Measurements from ENCODE around the gene CLDND2.

DNA sequence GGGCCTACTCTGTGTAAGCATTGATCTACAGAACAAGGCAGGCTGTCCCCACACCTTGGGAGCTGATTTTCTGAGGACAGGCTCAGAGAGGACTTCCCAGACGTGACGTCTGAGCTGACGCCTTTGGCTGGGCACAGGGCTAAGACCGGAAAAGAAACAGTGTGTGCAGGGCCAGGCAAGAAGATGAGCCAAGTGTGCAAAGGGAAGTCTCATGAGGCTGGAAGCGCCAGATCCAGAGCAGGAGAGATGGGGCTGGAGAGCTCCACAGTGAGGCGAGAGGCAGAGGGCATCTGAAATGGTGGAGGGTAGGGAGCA is 44.7 kb downstream of the CLDND2 start:
- TF ChIP-seq, protein P1, sequence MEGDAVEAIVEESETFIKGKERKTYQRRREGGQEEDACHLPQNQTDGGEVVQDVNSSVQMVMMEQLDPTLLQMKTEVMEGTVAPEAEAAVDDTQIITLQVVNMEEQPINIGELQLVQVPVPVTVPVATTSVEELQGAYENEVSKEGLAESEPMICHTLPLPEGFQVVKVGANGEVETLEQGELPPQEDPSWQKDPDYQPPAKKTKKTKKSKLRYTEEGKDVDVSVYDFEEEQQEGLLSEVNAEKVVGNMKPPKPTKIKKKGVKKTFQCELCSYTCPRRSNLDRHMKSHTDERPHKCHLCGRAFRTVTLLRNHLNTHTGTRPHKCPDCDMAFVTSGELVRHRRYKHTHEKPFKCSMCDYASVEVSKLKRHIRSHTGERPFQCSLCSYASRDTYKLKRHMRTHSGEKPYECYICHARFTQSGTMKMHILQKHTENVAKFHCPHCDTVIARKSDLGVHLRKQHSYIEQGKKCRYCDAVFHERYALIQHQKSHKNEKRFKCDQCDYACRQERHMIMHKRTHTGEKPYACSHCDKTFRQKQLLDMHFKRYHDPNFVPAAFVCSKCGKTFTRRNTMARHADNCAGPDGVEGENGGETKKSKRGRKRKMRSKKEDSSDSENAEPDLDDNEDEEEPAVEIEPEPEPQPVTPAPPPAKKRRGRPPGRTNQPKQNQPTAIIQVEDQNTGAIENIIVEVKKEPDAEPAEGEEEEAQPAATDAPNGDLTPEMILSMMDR (IDR thresholded peaks at IDR 0.05 in 2 of 3, conservative IDR thresholded peaks at IDR 0.05 in 1 of 3; ENCODE audit: borderline replicate concordance in 1 of 3, insufficient read depth in 1 of 3, low read depth in 2 of 3, low read length in 2 of 3) = no peak
- TF ChIP-seq, protein P2, sequence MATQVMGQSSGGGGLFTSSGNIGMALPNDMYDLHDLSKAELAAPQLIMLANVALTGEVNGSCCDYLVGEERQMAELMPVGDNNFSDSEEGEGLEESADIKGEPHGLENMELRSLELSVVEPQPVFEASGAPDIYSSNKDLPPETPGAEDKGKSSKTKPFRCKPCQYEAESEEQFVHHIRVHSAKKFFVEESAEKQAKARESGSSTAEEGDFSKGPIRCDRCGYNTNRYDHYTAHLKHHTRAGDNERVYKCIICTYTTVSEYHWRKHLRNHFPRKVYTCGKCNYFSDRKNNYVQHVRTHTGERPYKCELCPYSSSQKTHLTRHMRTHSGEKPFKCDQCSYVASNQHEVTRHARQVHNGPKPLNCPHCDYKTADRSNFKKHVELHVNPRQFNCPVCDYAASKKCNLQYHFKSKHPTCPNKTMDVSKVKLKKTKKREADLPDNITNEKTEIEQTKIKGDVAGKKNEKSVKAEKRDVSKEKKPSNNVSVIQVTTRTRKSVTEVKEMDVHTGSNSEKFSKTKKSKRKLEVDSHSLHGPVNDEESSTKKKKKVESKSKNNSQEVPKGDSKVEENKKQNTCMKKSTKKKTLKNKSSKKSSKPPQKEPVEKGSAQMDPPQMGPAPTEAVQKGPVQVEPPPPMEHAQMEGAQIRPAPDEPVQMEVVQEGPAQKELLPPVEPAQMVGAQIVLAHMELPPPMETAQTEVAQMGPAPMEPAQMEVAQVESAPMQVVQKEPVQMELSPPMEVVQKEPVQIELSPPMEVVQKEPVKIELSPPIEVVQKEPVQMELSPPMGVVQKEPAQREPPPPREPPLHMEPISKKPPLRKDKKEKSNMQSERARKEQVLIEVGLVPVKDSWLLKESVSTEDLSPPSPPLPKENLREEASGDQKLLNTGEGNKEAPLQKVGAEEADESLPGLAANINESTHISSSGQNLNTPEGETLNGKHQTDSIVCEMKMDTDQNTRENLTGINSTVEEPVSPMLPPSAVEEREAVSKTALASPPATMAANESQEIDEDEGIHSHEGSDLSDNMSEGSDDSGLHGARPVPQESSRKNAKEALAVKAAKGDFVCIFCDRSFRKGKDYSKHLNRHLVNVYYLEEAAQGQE (IDR thresholded peaks at IDR 0.05; ENCODE audit: low read depth) = no peak
- TF ChIP-seq EGR1 (IDR thresholded peaks at IDR 0.05; ENCODE audit: low read depth) = no peak
- no peak for TF ChIP-seq CBX3 (IDR thresholded peaks at IDR 0.05; ENCODE audit: low read depth)
